Activated T-cell treated with anti-CD3 and anti-CD28 coated beads for 24 hours (primary cell): Measurements from ENCODE around the gene B3GNT9.

Experiments used
- DNase-seq: peaks from one replicate; pipeline ENCODE4 v3.0.0-alpha.2; 2020; ENCODE audit warnings: low read depth

B3GNT9 gene, protein sequence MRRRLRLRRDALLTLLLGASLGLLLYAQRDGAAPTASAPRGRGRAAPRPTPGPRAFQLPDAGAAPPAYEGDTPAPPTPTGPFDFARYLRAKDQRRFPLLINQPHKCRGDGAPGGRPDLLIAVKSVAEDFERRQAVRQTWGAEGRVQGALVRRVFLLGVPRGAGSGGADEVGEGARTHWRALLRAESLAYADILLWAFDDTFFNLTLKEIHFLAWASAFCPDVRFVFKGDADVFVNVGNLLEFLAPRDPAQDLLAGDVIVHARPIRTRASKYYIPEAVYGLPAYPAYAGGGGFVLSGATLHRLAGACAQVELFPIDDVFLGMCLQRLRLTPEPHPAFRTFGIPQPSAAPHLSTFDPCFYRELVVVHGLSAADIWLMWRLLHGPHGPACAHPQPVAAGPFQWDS

DNA sequence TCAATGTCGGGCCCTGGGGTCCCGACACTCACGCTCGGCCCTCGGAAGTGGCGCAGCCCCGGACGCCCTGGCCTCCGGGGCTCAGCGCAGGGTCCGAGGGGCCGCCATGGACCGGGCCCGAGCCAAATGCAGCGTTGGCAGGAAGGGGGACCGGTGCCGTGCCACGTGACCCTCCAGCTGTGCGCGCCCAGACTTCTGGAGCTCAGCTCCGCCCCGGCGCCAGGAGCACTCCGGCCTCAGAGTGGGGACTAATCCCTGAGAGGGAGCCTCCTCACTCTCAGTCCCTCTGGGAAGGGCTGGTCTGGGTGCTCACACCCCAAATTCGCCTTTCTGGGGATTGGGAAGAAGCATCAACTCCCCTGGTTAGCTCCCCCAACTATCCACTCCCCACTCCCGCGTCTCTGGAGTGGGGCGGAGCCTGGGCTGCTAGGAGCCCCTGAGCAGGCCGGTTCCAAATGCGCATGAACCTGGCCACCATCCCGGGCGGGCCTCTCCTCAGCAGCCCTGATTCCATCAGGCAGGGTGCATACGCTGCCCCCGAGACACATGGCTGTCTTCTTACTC is at the start of gene B3GNT9:
B3GNT9 (minus strand) TSS at position 166 of the 564 bp plus-strand sequence. CDS start 513 bp downstream, outside the sequence.
- peak; percentile 32 for DNase-seq

DNA sequence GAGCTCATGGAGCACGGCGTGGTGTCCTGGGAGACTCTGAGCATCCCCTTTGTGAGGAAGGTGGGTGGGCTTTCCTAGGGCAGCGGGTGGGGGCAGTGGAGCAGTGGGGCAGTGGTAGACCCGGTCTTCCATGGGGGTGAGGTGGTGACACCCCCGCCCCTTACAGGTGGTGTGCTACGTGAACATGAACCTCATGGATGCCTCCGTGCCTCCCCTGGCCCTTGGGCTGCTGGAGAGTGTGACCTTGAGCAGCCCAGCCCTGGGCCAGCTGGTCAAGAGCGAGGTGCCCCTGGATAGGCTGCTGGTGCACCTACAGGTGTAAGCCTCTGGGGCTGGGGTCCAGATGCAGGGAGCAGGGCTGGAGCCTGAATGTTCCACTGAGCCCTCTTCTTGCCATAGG is 49.7 kb upstream of the B3GNT9 start:
- DNase-seq, result no peak

DNA sequence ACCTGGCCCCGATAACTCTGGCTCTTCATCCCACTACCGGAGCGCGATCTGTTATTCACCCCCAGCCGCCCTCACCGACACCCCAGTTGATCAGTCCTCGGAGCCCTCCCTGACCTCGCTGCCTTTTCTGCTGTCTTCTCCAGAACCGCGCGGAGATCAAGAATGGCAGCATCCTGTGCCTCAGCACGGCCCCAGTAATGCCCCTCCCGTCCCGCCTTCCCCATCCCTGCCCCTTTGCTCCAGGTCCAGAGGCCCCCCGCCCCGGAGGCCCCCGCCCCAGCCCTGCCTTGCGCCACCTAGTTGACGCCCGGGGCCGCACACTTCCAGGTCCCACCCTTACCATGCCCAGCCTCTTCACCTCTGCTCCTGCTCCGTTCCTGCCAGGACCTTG is 49.0 kb upstream of the B3GNT9 start:
- DNase-seq, result no peak

DNA sequence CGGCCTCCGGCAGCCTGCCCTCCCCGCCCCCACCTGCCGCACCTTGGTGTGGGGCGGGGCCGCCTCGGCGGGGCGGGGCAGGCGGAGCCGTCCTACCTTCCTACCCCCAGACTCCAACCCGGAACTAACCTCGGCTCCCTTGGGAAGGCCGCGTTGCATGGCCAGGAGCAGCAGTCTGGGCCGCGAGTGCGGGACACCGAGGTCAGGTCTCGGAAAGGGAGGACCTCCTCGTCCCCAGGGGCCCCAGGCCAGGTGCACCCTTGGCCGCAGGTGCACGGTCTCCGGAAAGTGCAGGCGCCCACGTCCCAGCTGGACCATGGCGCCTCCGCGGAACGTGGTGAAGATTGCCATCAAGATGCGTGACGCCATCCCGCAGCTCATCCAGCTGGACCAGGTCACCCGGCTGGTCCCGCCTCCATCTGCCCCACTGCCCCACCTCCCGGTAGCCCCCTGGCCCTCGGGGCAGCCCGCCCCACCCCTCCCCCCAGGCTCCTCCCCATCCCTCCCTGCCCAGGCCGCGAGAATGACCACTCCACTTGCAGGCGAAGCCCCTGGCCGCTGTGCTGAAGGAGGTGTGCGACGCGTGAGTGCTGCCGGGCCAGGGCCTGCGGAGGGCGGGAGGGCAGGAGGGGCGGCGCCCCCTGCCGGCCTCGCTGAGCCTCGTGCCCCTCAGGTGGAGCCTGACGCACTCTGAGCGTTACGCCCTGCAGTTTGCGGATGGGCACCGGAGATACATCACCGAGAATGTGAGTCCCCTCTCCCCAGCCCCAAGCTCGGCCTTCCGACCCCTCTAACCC is 48.4 kb upstream of the B3GNT9 start, which contains the start of gene ELMO3:
ELMO3 (plus strand) TSS at position 121 of the 797 bp plus-strand sequence; CDS start at position 317, 196 bp downstream.
- DNase-seq, result no peak

DNA sequence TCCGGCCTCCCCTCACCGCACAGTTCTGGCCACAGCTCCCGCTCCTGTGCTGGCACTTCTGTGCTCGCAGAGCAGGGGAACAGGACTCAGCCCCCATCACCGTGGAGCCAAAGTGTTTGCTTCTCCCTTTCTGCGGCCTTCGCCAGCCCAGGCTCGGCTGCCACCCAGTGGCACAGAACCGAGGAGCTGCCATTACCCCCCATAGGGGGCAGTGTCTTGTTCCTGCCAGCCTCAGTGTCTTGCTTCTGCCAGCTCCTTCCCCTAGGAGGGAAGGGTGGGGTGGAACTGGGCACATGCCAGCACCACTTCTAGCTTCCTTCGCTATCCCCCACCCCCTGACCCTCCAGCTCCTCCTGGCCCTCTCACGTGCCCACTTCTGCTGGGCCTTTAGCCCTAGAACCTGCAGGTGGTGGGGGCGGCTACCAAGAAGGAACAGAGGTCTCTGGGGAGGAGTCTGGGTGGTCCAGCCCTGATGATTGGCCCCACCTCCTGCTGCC is 47.5 kb upstream of the B3GNT9 start:
- DNase-seq, result no peak

DNA sequence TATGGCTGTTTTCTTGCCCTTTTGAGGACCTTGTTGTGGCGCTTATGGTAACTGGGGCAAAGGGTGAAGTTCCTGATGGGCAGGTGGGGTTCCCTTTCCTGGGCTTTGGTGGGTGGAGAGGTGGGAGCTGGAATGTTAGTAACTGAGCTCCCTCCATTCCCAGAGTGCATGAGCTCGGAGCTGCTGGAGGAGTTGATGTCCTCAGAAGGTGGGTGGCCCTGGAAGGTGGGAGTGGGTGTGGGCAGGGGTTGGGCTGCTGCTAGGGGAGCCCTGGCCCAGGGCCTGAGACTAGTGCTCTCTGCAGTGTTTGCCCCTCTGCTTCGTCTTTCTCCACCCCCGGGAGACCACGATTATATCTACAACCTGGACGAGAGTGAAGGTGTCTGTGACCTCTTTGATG is 46.9 kb upstream of the B3GNT9 start:
- no peak for DNase-seq

DNA sequence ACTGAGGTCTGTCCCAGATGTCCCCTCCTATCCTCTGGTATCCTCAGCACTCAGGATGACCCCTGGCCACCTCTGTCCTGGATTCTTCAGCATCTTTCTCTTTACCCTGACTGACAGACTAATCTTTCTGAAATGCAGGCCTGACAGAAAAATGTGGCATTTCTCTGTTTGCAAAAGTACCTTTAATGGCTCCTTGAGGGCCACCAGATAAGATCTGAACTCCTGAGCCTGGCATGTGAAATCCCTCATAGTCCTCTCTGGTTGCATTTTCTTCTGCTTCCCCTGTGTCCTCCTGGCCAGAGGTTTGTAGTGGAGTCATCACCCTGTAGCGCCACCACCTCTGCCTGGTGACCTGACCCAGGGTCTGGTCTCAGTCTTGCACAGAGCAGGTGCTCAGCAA is 46.1 kb upstream of the B3GNT9 start:
- DNase-seq, result no peak

DNA sequence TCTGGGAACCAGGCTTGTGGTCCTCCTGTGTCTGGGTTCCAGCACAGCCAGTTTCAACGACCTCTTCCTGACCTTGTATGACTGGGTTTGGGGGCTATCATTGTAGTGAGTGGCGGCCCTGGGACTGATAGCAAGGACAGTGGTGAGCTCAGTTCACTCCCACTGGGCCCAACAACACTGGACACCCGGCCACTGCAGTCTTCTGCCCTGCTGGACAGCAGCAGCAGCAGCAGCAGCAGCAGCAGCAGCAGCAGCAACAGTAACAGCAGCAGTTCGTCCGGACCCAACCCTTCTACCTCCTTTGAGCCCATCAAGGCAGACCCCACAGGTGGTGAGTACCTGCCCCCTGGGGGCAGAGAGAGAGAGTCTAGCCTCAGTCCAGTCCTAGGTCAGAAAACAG is 44.9 kb upstream of the B3GNT9 start:
- no peak for DNase-seq

DNA sequence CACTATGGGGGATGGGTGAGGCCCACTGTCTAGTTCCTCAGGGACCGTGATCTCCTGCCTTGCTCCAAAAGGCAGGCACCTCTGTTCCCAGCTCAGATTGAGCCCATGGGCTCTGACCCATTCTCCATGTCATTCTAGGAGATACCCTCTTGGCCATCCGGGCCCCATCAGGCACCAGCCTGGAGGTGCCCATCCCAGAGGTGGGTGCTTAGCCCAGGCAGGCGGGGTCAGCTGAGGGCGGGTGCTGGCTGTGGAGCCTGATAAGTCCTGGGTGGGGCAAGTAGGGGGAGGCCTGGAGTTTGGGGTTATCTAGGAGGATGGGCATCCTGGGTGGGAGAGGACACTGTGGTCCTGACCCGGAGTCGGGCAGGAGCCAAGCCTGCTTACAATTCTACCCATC is 43.5 kb upstream of the B3GNT9 start:
- no peak for DNase-seq

DNA sequence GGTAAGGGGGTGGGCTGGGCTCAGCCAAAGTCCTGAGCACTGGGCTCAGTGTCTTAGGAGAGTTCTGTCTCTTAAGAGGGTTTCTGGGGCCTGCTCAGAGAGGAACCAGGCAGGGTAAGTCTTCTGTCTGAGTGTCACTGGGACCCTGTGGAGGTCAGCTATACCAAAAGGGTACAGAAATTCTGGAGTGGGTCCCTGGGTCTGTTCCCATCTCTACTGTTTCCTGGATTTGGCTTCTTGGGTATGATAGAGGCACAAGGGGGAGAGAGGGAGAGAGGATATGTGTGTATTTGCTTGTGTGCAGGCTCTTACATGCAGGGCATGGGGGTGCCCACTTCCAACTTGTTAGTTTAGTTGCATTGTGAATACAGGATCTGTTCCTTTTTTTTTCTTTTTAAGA is 42.7 kb upstream of the B3GNT9 start:
- DNase-seq, result no peak

DNA sequence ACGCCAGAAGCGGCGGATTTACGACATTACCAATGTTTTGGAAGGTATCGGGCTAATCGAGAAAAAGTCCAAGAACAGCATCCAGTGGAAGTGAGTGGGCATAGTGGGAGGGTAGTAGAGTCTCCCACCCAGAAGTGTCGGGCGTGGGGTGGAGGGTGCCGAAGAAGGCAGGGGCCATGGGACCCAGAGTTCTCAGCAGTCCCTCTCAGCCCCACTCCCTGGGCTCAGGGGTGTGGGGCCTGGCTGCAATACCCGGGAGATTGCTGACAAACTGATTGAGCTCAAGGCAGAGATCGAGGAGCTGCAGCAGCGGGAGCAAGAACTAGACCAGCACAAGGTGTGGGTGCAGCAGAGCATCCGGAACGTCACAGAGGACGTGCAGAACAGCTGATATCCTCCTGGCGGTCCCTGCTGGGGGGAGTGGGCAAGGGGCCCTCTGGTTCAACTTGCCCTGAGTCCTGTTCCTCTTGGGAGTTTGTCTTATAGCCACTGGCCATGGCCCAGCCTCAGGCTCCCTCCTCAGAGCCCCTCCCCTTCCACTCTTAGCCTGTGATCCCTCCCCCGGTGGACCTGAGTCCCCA is 42.1 kb upstream of the B3GNT9 start:
- no peak for DNase-seq

DNA sequence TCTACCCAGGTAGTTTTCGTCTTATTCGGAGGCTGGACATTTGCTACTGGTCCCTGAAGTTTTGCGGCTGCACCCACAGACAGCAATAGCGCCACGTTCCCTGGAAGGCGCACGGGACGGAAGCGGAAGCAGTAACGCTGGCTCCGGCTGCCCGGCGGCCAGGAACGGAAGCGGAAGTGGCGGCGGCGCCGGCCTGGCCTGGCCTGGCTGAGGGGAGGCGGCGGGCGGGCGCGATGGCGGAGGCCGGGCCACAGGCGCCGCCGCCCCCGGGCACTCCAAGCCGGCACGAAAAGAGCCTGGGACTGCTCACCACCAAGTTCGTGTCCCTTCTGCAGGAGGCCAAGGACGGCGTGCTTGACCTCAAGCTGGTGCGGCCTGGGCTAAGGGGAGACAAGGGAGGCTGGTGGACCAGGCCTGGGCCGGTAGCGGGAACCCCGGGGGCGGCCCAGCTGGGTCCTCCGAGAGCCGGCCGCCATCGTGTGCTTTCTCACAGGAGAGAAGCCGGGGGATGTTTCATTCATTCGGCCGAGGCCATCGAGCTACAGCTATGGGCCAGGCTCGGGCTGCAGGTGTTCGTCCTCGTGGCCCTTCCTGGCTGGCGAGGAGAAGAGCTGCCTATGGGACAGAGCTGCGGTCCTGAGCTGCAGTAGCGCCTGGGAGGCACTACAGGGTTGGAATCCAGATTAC is 41.3 kb upstream of the B3GNT9 start, which contains the start of gene E2F4:
E2F4 (plus strand) TSS at position 161 of the 687 bp plus-strand sequence; CDS start at position 234, 73 bp downstream.
- DNase-seq, result peak; percentile 85

DNA sequence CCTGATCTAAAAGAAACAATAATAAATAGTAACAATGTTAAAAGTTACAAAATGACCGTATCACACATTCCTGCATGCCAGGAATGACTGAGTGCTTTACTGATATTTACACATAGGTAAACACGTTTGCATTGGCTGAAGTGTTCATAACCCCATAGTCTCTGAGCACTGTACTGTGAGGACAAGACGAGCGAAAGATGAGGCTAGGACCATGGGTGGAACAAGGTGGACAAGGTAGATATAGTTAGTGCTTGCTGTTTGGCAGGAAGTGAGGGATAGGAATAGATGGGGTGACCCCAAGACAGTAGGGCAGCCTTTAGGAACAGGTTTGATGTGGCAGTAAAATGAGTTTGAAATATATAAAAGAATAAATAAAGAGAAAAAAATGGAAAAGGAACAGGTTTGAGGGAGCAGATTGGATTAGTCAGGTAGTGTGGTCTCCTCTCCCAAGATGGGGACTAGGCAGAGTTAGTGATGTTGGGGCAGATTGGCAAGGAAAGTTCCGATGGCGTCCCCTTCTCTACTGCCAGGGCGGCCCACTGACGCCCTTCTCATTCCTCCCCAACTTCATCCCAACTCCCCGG is 40.7 kb upstream of the B3GNT9 start:
- DNase-seq, result no peak

DNA sequence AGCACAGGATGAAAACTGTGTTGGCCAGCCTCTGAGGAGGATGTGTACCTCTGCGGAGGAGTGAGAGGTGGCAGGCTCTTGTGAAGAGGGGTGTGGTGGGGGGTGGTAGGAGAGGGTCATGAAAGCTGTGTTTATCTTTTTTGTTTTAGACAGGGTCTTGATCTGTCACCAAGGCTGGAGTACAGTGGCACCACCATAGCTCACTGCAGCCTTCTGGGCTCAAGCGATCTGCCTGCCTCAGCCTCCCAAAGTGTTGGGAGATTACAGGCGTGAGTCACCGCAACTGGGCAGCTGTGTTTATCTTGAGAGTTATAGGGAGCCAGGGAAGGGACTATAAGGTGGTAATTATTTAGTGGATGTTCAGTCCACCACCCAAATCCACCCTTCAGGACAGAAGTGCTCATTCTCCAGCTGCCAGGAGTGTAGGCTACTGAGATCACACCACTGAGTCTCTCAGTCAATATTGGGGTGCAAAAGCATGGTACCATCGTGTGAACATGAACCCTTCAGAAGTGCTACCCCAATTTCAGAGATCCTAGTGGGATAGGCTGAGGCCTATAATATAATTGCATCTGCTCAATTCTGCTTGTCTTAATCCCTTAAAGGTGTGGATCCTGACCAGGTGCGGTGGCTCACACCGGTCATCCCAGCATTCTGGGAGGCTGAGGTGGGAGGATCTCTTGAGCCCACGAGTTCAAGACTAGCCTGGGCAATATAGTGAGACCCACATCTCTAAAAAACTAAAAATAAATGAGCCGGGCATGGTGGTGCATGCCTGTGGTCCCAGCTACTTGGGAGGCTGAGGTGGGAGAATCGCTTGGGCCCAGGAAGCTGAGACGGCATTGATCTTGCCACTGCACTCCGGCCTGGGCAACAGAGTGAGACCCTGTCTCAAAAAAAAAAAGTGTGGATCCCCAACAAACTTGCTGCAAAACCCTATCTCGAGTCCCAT is 39.9 kb upstream of the B3GNT9 start:
- DNase-seq, result no peak

DNA sequence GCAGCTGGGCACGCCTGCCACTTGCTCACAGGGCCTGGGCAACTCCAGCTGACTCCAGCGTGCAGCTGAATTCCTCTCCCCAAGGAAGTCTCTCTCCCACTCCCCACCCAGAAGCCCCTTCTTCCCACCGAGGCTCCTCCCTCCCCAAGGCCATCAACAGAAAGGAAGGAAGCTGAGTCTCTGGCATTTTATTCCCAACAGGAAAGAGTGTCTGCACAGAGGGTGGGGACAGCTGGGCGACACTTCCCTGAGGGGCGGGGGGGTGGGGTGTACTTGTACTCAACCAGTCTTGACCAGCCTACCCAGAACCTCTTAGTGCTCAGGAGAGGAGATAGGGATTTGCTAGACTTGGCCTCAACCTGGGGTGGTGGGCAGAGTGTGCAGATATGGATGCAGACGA is 39.2 kb upstream of the B3GNT9 start, which contains the start of gene EXOC3L1:
EXOC3L1 (minus strand) TSS at position 96 of the 400 bp plus-strand sequence. CDS start 460 bp downstream, outside the sequence.
- no peak for DNase-seq

DNA sequence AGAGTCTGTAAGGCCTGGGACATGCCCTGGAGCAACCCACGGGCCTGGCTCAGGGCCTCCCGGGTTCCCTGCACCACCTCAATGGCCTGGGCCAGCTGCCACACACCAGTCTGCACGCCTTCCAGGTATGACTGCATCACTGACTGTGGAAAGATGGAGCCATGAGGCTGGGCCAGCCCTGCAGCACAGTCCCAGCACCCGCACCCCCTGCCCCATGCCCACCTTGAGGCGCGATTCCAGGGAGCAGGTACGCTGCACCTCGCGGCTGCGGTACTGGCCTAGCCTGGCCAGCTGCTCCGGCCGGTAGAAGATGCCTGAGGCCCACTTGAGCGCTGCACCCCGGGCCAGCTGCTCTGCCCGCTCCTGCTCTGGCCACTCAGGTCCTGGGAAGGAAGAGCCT is 38.0 kb upstream of the B3GNT9 start:
- DNase-seq, result no peak

DNA sequence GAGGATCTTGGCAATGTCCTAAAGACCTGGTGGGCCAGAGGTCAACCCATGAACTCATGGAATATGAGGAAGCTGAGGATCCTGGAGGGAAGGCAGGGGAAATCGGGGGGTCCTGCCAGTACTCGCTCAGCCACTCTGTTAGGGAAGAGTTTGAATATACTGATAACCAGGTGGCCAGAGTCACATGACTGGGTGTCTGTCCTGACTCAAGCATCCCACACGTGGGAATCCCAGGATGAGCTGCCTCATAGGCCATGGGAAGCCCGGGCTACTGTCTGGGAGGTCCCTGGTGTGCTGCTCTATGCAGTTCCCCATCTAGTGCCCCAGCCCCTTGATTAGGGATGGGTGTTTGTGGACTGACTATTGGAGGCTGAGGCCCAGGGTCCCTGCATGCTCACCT is 37.5 kb upstream of the B3GNT9 start:
- DNase-seq, result no peak

DNA sequence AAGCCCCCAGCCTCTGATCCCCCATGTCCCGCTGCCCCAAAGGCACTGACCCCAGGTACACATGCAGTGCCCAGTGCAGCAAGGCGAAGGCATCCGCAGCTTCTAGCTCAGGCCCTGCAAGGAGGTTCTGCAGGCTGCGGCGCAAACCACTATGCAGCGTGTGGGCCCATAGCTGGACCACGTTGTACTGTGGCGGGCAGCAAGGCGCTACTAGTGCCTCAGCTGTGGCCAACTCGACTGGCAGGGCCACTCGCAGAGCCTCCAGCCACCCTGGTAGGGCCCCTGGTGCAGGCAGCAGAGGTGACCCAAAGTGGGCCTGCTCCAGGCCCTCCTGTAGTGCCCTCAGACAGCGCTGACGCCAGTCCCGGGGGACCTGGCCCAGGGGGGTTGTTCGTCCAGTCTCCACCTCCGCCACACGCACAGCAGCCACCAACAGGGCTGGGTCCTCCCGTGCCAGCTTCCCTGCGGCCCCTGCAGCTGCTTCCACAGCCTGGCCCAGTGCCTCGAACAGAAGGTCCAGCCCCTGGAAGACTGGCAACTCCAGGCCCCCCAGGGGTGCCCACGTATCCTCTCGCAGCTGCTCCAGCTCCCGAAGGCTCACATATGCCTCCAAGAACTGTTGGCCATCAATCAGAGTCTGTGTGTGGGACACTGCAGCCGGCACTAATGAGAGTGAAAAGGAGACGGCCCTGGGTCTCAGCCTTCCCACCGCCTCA is 36.5 kb upstream of the B3GNT9 start:
- no peak for DNase-seq

DNA sequence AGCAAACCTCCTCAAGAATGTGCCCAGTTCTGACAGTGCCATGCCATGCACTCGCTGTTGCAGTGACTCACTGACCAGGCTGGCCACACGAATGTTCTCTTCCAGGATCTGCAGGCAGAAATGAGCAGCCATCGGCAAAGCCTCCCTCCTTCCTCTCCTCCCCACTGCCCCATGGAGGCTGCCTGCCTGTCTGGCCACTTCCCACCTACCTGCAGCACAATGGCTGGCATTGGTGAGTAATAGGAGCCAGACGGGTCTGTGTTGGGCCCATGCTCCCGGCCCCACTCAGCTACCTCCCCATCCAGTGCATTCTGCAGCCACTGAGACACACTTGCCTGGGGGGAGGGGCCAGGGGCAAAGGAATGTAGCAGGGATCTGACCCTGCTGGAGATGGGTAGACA is 35.8 kb upstream of the B3GNT9 start:
- DNase-seq, result no peak
